GM23338 (cell line): ENCODE measurements around the gene PDCD7. TPM values are rescaled to one million over a fixed set of nuclear protein-coding genes. Genes with fewer than 3 reads are reported as not detected.
A peak's percentile ranks its signal among the peaks of the same experiment; 100 is the strongest.

Experiments used
- ATAC-seq: fragments of 200-7000 bp; cut with Tn5 transposase; 3 replicates; pipeline ENCODE4 v1.9.1; 2020
- DNase-seq: peaks from one replicate; pipeline ENCODE4 v3.0.0-alpha.2; 2015; ENCODE audit warnings: low spot score
- H2AFZ ChIP-seq: fragments of 200-600 bp; sonication (generic); 2 replicates; pipeline ENCODE4 v1.8.0; 2016; ENCODE audit warnings: antibody characterized with exemption, mild to moderate bottlenecking, moderate library complexity
- H3F3A ChIP-seq: fragments of 200-600 bp; sonication (generic); replicated peaks from 2 replicates; pipeline ENCODE4 v1.8.0; 2017; ENCODE audit warnings: antibody characterized with exemption, mixed run types, low read depth
- H3K27ac ChIP-seq: fragments of 200-600 bp; sonication (generic); 2 replicates; pipeline ENCODE4 v1.6.1; 2016; ENCODE audit warnings: low read depth
- H3K27me3 ChIP-seq: fragments of 200-600 bp; sonication (generic); 2 replicates; pipeline ENCODE4 v1.8.0; 2016; ENCODE audit warnings: mild to moderate bottlenecking, mixed run types, moderate library complexity; ENCODE audit not compliant: insufficient read depth
- H3K36me3 ChIP-seq: fragments of 200-600 bp; sonication (generic); 2 replicates; pipeline ENCODE4 v1.8.0; 2016; ENCODE audit warnings: mild to moderate bottlenecking; ENCODE audit not compliant: insufficient read depth
- H3K4me1 ChIP-seq: fragments of 200-600 bp; sonication (generic); 2 replicates; pipeline ENCODE4 v1.8.0; 2016; ENCODE audit warnings: mild to moderate bottlenecking, moderate library complexity; ENCODE audit not compliant: insufficient read depth
- H3K4me2 ChIP-seq: fragments of 200-600 bp; sonication (generic); 2 replicates; pipeline ENCODE4 v1.7.1; 2017; ENCODE audit warnings: mixed run types
- H3K4me3 ChIP-seq: fragments of 200-600 bp; sonication (generic); 2 replicates; pipeline ENCODE4 v1.6.1; 2016; ENCODE audit warnings: mixed run types
- H3K79me2 ChIP-seq: fragments of 200-600 bp; sonication (generic); replicated peaks from 2 replicates; pipeline ENCODE4 v1.8.0; 2017; ENCODE audit warnings: mild to moderate bottlenecking; ENCODE audit not compliant: insufficient read depth
- H3K9me2 ChIP-seq: fragments of 200-600 bp; sonication (generic); 2 replicates; pipeline ENCODE4 v1.8.0; 2017; ENCODE audit not compliant: insufficient read depth
- H4K20me1 ChIP-seq: fragments of 200-600 bp; sonication (generic); replicated peaks from 2 replicates; pipeline ENCODE4 v1.8.0; 2017; ENCODE audit warnings: mild to moderate bottlenecking; ENCODE audit not compliant: insufficient read depth
- H3K27ac Mint-ChIP-seq: 2 replicates; pipeline ENCODE4 v1.8.0; 2020; ENCODE audit warnings: inconsistent platforms, mild to moderate bottlenecking, moderate library complexity, mixed read lengths
- H3K27me3 Mint-ChIP-seq: 3 replicates; pipeline ENCODE4 v1.8.0; 2022; ENCODE audit warnings: low read depth, mild to moderate bottlenecking, moderate library complexity, mixed read lengths, inconsistent platforms; ENCODE audit not compliant: insufficient read depth, poor library complexity
- H3K36me3 Mint-ChIP-seq: 3 replicates; pipeline ENCODE4 v1.8.0; 2021; ENCODE audit warnings: low read depth, mild to moderate bottlenecking, inconsistent platforms, moderate library complexity, mixed read lengths
- H3K4me1 Mint-ChIP-seq: 3 replicates; pipeline ENCODE4 v1.8.0; 2020; ENCODE audit warnings: mild to moderate bottlenecking, inconsistent platforms, mixed read lengths
- H3K4me3 Mint-ChIP-seq: 3 replicates; pipeline ENCODE4 v1.8.0; 2021; ENCODE audit warnings: moderate library complexity, mild to moderate bottlenecking, inconsistent platforms, mixed read lengths
- H3K9me3 Mint-ChIP-seq: 3 replicates; pipeline ENCODE4 v1.8.0; 2020; ENCODE audit warnings: moderate library complexity, mild to moderate bottlenecking, inconsistent platforms, mixed read lengths
- JUNB ChIP-seq: IDR thresholded peaks from one replicate; pipeline ENCODE4 v1.6.1; 2016; ENCODE audit warnings: antibody characterized with exemption; ENCODE audit not compliant: unreplicated experiment
- NANOG ChIP-seq: IDR thresholded peaks from 2 replicates; pipeline ENCODE4 v1.6.1; 2016; ENCODE audit warnings: antibody characterized with exemption, borderline replicate concordance
- POLR2AphosphoS5 ChIP-seq: IDR thresholded peaks from 2 replicates; pipeline ENCODE4 v1.6.1; 2016; ENCODE audit warnings: antibody characterized with exemption, low read depth
- REST ChIP-seq: IDR thresholded peaks from one replicate; pipeline ENCODE4 v1.6.1; 2018; ENCODE audit warnings: antibody characterized with exemption; ENCODE audit not compliant: unreplicated experiment
- ZNF462 ChIP-seq: fragments of 250-450 bp; sonication (Bioruptor Pico); IDR thresholded peaks from 2 replicates; pipeline ENCODE4 v1.5.0; 2020; ENCODE audit warnings: mild to moderate bottlenecking, moderate library complexity
- polyA plus RNA-seq: library from polyadenylated mRNA; unstranded; fragments of >200 nt; fragmentation: Nextera tagmentation; extraction: Ambion mirVana; gene quantifications from 2 replicates; pipeline ENCODE4 v1.2.1, GENCODE V29; 2016
- total RNA-seq: library from RNA; depleted of rRNA; stranded (reverse); fragments of >200 nt; shearing (Covaris generic); gene quantifications from 2 replicates; pipeline ENCODE4 v1.2.3, GENCODE V29; 2014
- TF ChIP-seq, protein P1 (sequence below), 2 experiments: fragments of 200-600 bp in 1 of 2; sonication (generic) in 1 of 2; conservative IDR thresholded peaks; 2 replicates each; pipeline versions ENCODE4 v1.5.1 to v1.6.1; 2016 to 2017; ENCODE audit warnings: antibody characterized with exemption in 2 of 2, low read depth in 2 of 2, mild to moderate bottlenecking in 2 of 2, moderate library complexity in 1 of 2

PDCD7 gene
- total and polyA plus RNA-seq, 2 experiments from 2014 or later = 16.8 to 21.2 TPM

- Histone ChIP-seq H3K36me3 (no peaks in the 10 kb centered on the region), H3K9me2 (no peaks in the 10 kb centered on the region), H3K4me2 (peak overlapping the region; percentile 75), H3K4me3 (peak overlapping the region; percentile 42), H3K79me2 (no peaks in the 10 kb centered on the region), H4K20me1 (no peaks in the 10 kb centered on the region), H3K27ac (peak overlapping the region; percentile 84), H3K4me1 (peaks cover 47% of the 10 kb centered on the region), H3K27me3 (0 out of 2 replicates have a peak, but pooled peaks cover 3% of the 10 kb centered on the region), H2AFZ (peak overlapping the region; percentile 80; the same call in 1 of the 2 replicates), H3F3A (peaks cover 29% of the 10 kb centered on the region)
- TF ChIP-seq REST = no peak
- TF ChIP-seq NANOG = no peak
- TF ChIP-seq, protein P1, sequence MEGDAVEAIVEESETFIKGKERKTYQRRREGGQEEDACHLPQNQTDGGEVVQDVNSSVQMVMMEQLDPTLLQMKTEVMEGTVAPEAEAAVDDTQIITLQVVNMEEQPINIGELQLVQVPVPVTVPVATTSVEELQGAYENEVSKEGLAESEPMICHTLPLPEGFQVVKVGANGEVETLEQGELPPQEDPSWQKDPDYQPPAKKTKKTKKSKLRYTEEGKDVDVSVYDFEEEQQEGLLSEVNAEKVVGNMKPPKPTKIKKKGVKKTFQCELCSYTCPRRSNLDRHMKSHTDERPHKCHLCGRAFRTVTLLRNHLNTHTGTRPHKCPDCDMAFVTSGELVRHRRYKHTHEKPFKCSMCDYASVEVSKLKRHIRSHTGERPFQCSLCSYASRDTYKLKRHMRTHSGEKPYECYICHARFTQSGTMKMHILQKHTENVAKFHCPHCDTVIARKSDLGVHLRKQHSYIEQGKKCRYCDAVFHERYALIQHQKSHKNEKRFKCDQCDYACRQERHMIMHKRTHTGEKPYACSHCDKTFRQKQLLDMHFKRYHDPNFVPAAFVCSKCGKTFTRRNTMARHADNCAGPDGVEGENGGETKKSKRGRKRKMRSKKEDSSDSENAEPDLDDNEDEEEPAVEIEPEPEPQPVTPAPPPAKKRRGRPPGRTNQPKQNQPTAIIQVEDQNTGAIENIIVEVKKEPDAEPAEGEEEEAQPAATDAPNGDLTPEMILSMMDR (conservative IDR thresholded peaks at IDR 0.05; ENCODE audit: low read depth in 2 of 2) = 0 out of 4 replicates have a peak, but pooled peaks of 1 of the 2 experiments have one; percentile 7
- 0 out of 2 replicates have a peak, but pooled peaks have one; percentile 32 for TF ChIP-seq POLR2AphosphoS5
- Mint-ChIP-seq H3K27me3 (peaks cover 20% of the 10 kb centered on the region), H3K27ac (no peak overlapping the region), H3K36me3 (no peaks in the 10 kb centered on the region; the same call in 2 of the 3 replicates), H3K4me1 (peaks cover 67% of the 10 kb centered on the region), H3K9me3 (peaks cover 3% of the 10 kb centered on the region; the same call in 1 of the 3 replicates), H3K4me3 (peak overlapping the region; percentile 18)
- peak; percentile 62 for DNase-seq
- peak; percentile 30 for ATAC-seq
These were observed 51.2 kb downstream of the PDCD7 start for GRCh38 chr15:65082303-65082953.

DNA sequence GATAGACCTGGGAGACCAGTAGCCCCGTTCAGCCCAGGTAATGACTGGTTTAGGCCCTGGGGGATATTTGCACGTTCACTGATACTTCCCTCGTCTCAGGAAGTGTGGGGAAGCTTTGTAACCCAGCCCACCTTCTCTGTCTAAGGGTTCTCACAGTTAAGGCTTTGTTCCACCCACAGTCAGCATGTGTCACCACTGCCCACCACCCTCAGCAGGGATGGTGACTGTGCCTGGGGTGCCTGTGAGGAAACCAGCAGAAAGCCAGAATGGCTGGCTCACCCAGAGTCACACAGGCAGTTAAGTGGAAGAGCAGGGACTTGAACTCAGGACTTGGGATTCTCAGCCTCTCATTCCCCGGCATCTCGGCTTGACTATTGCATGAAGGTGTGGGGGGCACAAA, 51.9 kb downstream of the PDCD7 start:
- H3K9me3 Mint-ChIP-seq = peaks cover 3% of the 10 kb centered on the region; the same call in 1 of the 3 replicates
- no peaks in the 10 kb centered on the region for H3K9me2 ChIP-seq
- peaks cover 61% of the 10 kb centered on the region for H3K4me1 Mint-ChIP-seq
- no peak overlapping the region for H3K4me3 ChIP-seq
- H3K36me3 ChIP-seq = no peaks in the 10 kb centered on the region
- no peak overlapping the region for H3K27ac ChIP-seq
- H3K27me3 ChIP-seq = 0 out of 2 replicates have a peak, but pooled peaks cover 3% of the 10 kb centered on the region
- no peak overlapping the region for H3K4me3 Mint-ChIP-seq
- peaks cover 19% of the 10 kb centered on the region for H3K27me3 Mint-ChIP-seq
- TF ChIP-seq JUNB (no peak), ZNF462 (CRISPR knock-in tag) (no peak), NANOG (no peak)
- DNase-seq = no peak
- H4K20me1 ChIP-seq = no peaks in the 10 kb centered on the region
- H2AFZ ChIP-seq = peak overlapping the region; percentile 66; the same call in 1 of the 2 replicates
- H3K79me2 ChIP-seq = no peaks in the 10 kb centered on the region
- no peak overlapping the region for H3K27ac Mint-ChIP-seq
- peaks cover 47% of the 10 kb centered on the region for H3K4me1 ChIP-seq
- ATAC-seq = no peak
- H3K4me2 ChIP-seq = 0 out of 2 replicates have a peak overlapping the region, but pooled peaks have one; percentile 75
- no peaks in the 10 kb centered on the region; the same call in 2 of the 3 replicates for H3K36me3 Mint-ChIP-seq
- H3F3A ChIP-seq = peaks cover 29% of the 10 kb centered on the region
